GM19351 (cell line): Measurements from ENCODE around the gene SRBD1.
"Not testable (repeated sequence)": the region's sequence is repeated elsewhere in the genome, so short reads cannot be mapped to it uniquely, and the experiment has no call there.

Experiments used
- ATAC-seq: cut with Tn5 transposase; IDR thresholded peaks from one replicate; pipeline ENCODE4 v1.9.1; 2021; ENCODE audit warnings: mild to moderate bottlenecking, moderate library complexity; ENCODE audit not compliant: unreplicated experiment

The SRBD1 gene

GRCh38 chr2:45435316-45435715 lies 175.8 kb downstream of the SRBD1 start:
- no peak for ATAC-seq

GRCh38 chr2:45433363-45433762 lies 177.7 kb downstream of the SRBD1 start:
- ATAC-seq: no peak

DNA sequence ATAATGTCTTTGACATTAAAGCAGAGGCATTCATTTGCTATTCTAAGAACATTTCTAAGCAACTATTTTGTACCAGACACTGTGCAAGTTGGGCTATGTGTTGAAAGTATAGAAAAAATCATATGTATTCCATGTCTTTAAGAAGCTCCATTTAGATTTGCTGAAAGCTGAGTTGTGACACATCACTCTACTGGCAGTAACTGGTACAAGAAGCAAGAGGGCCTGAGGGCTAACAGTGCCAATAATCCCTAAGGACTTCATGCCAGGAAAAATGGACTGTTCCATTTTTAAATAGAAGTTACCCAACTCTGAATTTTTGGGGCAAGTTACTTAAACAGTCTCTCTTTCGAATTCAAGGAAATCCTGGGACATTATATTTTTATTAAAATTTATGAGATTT lies 178.7 kb downstream of the SRBD1 start:
- no peak for ATAC-seq

GRCh38 chr2:45426025-45426424 lies 185.0 kb downstream of the SRBD1 start:
- ATAC-seq: not testable (repeated sequence)

DNA sequence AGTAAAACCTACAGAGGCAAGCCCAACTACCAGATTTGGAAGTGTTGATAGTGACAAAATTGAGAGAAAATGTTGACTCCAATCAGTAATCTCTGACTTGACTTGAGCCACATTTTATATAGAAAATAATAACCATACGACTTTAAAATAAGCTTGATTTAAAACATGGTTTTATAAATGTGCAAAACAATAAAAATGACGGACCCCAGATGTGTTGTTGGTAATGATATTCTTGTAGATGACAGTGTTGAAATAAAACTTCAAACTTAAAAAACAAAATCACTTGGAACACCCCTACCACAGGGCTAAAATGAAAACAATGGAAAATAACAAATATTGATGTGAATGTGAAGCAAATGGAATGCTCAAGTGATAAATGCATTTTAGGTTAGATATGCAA lies 188.1 kb downstream of the SRBD1 start:
- no peak for ATAC-seq

- no peak for ATAC-seq
Observed at GRCh38 chr2:45418532-45418931, 192.5 kb downstream of the SRBD1 start.

DNA sequence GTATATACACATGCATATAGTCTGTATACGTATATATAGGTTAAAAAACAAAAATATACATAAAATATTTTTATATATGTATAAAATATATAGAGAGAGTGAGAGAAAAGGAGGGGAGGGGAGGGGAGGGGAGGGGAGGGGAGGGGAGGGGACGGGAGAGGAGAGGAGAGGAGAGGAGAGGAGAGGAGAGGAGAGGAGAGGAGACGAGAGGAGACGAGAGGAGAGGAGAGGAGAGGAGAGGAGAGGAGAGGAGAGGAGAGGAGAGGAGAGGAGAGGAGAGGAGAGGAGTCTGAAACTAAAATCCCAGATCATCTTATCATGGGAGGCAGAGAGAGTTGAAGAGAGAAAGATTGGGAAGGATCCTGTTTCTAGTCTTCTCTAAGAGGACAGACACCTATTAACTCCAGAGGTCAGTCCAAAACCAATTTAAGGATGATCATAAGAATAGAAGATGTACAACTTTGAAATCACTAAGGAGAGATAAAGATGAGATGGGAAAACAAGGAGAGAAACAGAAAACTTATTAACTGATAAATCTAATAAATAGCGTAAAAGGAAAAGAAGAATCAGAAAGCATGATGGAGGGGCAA lies 195.4 kb downstream of the SRBD1 start:
- no peak for ATAC-seq

DNA sequence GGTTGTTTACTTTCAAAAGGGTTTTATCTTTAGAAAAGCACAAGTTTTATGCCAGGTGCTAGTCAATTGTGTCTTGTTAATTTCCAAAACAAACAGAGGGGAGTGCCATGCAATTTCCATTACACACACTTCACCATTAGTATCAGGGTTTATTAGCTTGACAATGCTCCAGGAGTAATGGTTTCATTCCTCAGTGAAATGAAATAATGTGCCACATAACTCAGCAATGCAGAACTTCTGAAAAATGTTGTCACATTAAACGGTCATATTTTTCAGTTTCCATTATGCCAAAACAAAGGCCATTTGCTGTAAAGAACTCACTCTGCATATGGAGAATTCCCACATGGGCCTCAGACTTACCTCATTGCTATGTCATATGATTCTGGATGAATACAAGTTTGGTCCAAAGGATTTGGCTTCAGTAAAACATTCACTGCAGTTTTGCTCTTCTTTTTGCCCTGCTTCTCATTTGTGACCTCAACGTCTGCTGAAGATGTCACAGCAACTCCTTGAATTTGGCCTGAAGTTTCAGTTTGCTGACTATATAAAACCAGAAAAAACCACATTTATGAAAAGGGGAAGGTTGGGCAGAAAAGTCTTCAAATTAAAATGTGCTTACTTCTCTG lies 198.2 kb downstream of the SRBD1 start:
- ATAC-seq: no peak

DNA sequence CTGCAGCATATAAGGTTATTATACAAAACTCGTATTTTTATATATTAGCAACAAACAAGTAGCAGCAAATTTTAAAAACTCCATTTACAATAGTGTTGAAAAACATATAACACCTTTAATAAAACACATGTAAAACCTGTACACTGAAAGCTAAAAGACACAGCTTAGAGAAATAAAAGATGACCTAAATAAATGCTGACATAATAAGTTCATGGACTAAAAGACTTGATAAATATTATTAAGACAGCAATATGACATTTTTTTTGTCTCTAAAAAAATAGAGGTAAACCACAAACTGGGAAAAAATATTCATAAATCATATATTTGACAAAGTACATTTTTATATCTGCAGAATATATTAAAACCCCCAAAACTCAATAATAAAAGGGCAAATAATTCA lies 201.4 kb downstream of the SRBD1 start:
- ATAC-seq: no peak

GRCh38 chr2:45406621-45407020 lies 204.4 kb downstream of the SRBD1 start:
- no peak for ATAC-seq

DNA sequence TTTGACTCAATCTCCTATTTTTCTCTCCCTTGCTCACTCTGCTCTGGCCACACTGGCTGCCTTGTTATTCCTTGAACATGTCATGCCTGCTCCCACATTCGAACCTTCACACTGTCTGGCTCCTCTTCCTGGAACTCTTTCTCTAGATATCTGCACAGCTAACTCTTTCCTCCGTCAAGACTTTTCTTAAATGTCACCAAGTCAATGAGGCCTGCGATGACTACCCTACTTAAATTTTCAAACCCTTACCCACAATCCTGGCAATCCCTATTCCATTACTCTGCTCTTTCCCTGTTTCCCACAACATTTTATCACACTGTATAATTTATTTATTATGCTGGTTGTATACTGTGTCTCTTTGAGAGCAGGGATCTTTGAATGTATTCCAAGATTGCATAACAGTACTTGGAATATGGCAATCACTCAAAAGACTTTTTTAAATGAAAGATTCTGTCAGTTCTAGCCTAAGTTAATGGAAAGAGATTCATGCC lies 206.2 kb downstream of the SRBD1 start:
- no peak for ATAC-seq

DNA sequence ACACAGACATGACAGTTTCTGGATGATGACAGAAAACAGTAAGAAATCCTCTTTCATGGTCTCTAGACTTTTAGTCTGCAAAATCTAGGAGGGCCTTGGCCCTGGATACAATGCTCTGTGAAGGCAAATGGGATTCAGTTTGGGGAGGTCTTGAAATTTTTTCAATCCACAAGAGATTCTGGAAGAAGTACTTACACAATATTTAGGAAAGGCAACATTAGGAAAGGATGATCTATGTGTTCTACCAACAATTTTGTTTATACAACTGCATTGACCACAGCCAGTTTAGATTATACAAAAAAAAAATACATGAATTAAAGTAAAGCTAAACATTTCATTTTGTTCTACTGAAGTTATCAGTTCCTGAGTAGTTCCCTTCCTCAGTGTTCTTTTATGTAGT lies 208.0 kb downstream of the SRBD1 start:
- ATAC-seq: no peak

- no peak for ATAC-seq
Observed at GRCh38 chr2:45401431-45401922, 209.6 kb downstream of the SRBD1 start.

- no peak for ATAC-seq
Observed at GRCh38 chr2:45399040-45399784, 211.9 kb downstream of the SRBD1 start.

GRCh38 chr2:45397292-45397691 lies 213.8 kb downstream of the SRBD1 start:
- no peak for ATAC-seq

DNA sequence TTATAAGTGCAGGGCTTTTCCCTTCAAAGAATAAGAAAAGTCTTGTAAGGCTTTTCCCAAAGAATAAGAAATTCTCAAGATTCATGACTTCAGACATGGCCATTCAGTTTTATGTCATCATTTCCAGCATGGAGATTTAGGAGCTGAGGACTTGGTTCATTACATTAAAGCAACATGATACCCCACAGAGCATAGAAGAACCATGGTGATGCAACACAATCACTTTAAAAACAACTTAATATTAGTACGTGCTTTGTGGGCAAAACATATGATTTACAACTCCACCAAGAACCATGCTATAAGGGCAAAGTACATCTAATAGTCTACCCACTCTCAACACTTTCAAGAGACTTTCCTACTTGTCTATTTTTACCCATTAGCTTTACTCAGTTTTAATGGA lies 214.4 kb downstream of the SRBD1 start:
- no peak for ATAC-seq

GRCh38 chr2:45394842-45395241 lies 216.2 kb downstream of the SRBD1 start:
- no peak for ATAC-seq

- no peak for ATAC-seq
Observed at GRCh38 chr2:45394216-45394615, 216.9 kb downstream of the SRBD1 start.

DNA sequence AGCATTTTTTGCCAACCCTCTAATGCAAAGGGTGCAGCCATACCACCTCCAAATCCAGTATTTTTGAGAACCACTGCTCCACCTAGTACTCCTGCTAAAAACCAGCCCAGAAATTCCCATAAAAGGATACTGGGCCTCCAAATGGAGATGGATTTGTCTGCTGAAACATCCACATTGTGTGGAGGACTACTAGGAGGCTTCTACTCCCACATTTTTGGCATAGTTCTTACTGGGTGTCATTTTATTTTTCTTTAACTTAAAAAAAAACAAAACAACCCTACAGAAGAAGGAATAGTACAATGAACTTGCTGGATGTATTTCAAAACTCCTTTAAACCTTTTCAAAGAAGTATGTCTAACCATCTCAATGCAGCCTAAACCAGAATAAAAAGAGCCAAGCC lies 219.2 kb downstream of the SRBD1 start:
- ATAC-seq: no peak

- no peak for ATAC-seq
Observed at GRCh38 chr2:45390861-45391260, 220.2 kb downstream of the SRBD1 start.

- ATAC-seq: no peak
Observed at GRCh38 chr2:45390441-45390840, 220.6 kb downstream of the SRBD1 start.

- ATAC-seq: no peak
Observed at GRCh38 chr2:45388541-45389100, 222.4 kb downstream of the SRBD1 start.
